SK-N-MC (cell line): ENCODE results near the gene SLC43A1.

Source experiments
- EZH2 ChIP-seq: fragments of 200-600 bp; sonication (generic); IDR thresholded peaks from one replicate; pipeline ENCODE4 v1.6.1; 2017; ENCODE audit warnings: antibody characterized with exemption
- FOXP2 ChIP-seq: optimal IDR thresholded peaks from 2 replicates; pipeline ENCODE3; 2011; ENCODE audit warnings: mild to moderate bottlenecking, moderate library complexity; ENCODE audit not compliant: insufficient read depth; ENCODE audit errors: extremely low read length, control extremely low read depth

DNA sequence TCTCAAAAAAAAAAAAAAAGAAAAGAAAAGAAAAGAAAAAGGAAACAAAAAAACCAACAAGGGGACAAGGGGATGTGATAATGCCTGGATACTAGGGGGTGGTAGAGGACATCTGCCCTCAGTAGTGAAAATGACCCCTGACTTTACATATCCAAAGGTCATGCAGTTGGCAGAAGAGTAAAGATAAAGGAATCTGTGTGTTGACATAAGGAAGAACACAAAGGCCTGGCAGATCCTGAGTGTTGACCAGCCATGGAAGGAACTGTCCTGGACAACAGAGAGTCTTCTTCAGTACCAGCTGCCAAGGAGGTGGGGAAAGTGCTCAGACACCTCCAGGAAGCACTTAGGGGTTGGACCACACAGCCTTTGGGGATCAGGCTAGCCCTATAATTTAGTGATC, 12.6 kb downstream of the SLC43A1 start:
- TF ChIP-seq EZH2 (no peak), FOXP2 (no peak)
